ENCODE data around the gene ARFGAP3. TPM values are rescaled to one million over a fixed set of nuclear protein-coding genes. Genes with fewer than 3 reads are reported as not detected.

The ARFGAP3 gene
- polyA plus RNA-seq, 2 of the 4 experiments (the other 2 are of a cell fraction): 19.1 to 39.0 TPM

GRCh38 chr22:42876041-42876440, 19.0 kb upstream of the ARFGAP3 start:
- DNase-seq (ENCODE audit: low read depth in 1 of 2, low spot score in 1 of 2) (no peak), FAIRE-seq (no peak), ATAC-seq (no peak)
- Histone ChIP-seq H3K9me3 (no peaks in the 10 kb centered on the region), H3K4me1 (no peaks in the 10 kb centered on the region), H3K4me2 (no peak overlapping the region), H3K27ac (no peak overlapping the region), H3K4me3 (no peak overlapping the region)
- CTCF ChIA-PET: no interaction called here
- POLR2A ChIA-PET: no interaction called here
- no peak for TF ChIP-seq FOSL2 (IDR thresholded peaks at IDR 0.05)
- no peak for TF ChIP-seq FOSL2 (CRISPR knock-in tag; IDR thresholded peaks at IDR 0.05)
- TF ChIP-seq RAD21 (conservative IDR thresholded peaks at IDR 0.05 in 1 of 2, IDR thresholded peaks at IDR 0.05 in 1 of 2): no peak
- no peak for TF ChIP-seq ESRRA (IDR thresholded peaks at IDR 0.05; ENCODE audit: borderline replicate concordance, low read length)
- no peak for TF ChIP-seq POLR2A (IDR thresholded peaks at IDR 0.05; ENCODE audit: low read length)
- no peak for TF ChIP-seq CBX8 (IDR thresholded peaks at IDR 0.05)
- no peak for TF ChIP-seq PHF8 (IDR thresholded peaks at IDR 0.05; ENCODE audit: borderline replicate concordance, low read depth)
- TF ChIP-seq BHLHE40 (IDR thresholded peaks at IDR 0.05; ENCODE audit: low read depth, low read length): no peak
- TF ChIP-seq RNF2 (IDR thresholded peaks at IDR 0.05; ENCODE audit: borderline replicate concordance, low read depth): no peak
- TF ChIP-seq MAZ (IDR thresholded peaks at IDR 0.05; ENCODE audit: borderline replicate concordance, low read depth, low read length): no peak
- no peak for TF ChIP-seq HOXB5 (CRISPR knock-in tag; IDR thresholded peaks at IDR 0.05)
- no peak for TF ChIP-seq GATA3 (IDR thresholded peaks at IDR 0.05; ENCODE audit: borderline replicate concordance)
- no peak for TF ChIP-seq ZSCAN20 (CRISPR knock-in tag; IDR thresholded peaks at IDR 0.05)
- TF ChIP-seq MYC (IDR thresholded peaks at IDR 0.05; ENCODE audit: borderline replicate concordance, low read length): no peak
- TF ChIP-seq HOXB13 (CRISPR knock-in tag; IDR thresholded peaks at IDR 0.05; ENCODE audit: low read depth): no peak
- no peak for TF ChIP-seq ELK1 (IDR thresholded peaks at IDR 0.05; ENCODE audit: low read depth, low read length)
- 62% methylated on average over 4 of the region's 17 CpGs for WGBS (ENCODE audit: missing lambda C conversion rate)

GRCh38 chr22:42874010-42874409, 16.9 kb upstream of the ARFGAP3 start:
- Histone ChIP-seq H3K4me2 (no peak overlapping the region), H3K27ac (no peak overlapping the region), H3K4me3 (no peak overlapping the region), H3K9me3 (no peaks in the 10 kb centered on the region), H3K4me1 (no peaks in the 10 kb centered on the region)
- ATAC-seq (no peak), DNase-seq (ENCODE audit: low read depth in 1 of 2, low spot score in 1 of 2) (no peak), FAIRE-seq (no peak)
- CTCF ChIA-PET: interaction anchor here (0.7 to 2.2 kb wide), 6 partner anchors 15 to 241 kb away, joined by 3 to 7 read pairs (median 3); no protein-coding TSS in a partner anchor
- 96% methylated on average over 7 of the region's 7 CpGs for WGBS (ENCODE audit: missing lambda C conversion rate)
- no peak for TF ChIP-seq HOXA7 (CRISPR knock-in tag; IDR thresholded peaks at IDR 0.05)
- POLR2A ChIA-PET: no interaction called here

DNA sequence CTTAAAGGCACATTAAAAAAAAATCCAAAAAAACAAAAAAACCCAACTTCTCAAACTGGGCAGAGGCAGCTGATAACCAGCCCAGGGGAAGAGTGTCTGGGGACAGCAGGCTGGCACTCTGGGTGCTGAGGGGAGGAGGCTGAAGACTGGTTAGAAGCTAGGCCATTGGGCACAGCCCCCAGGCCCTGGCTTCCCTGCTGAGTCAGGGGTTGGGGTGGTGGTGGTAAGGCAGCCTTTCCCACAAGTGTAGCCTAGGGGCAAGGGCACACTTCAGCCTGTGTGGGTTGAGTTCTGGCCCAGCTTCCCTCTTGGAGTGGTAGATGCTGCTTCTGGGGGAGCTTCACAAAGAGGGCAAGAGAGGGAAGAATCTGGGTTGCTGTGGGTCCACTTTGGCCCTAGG, 16.3 kb upstream of the ARFGAP3 start:
- FAIRE-seq: no peak
- CTCF ChIA-PET: interaction anchor here (0.6 to 2.2 kb wide), 7 partner anchors 16 to 240 kb away, joined by 3 to 7 read pairs (median 3); no protein-coding TSS in a partner anchor
- POLR2A ChIA-PET: no interaction called here

More for the DNA sequence above, 16.3 kb upstream of the ARFGAP3 start:
- ATAC-seq (no peak), DNase-seq (ENCODE audit: low read depth in 1 of 2, low spot score in 1 of 2) (no peak)
- Histone ChIP-seq H3K4me3 (no peak overlapping the region), H3K9me3 (no peaks in the 10 kb centered on the region), H3K4me2 (no peak overlapping the region), H3K27ac (peak overlapping the region in 1 of 2 experiments; percentile 36; a peak in 1 of 6 replicates), H3K4me1 (no peaks in the 10 kb centered on the region)
- no peak for TF ChIP-seq POLR2A (IDR thresholded peaks at IDR 0.05; ENCODE audit: low read length)
- no peak for TF ChIP-seq HEYL (CRISPR knock-in tag; IDR thresholded peaks at IDR 0.05)
- no peak for TF ChIP-seq HOXB5 (CRISPR knock-in tag; IDR thresholded peaks at IDR 0.05)
- TF ChIP-seq CHD2 (IDR thresholded peaks at IDR 0.05; ENCODE audit: low read length, partially characterized antibody): no peak
- no peak for TF ChIP-seq RNF2 (IDR thresholded peaks at IDR 0.05; ENCODE audit: borderline replicate concordance, low read depth)
- TF ChIP-seq BCL3 (IDR thresholded peaks at IDR 0.05): no peak
- no peak for TF ChIP-seq CTCF (IDR thresholded peaks at IDR 0.05)
- TF ChIP-seq HOXB13 (CRISPR knock-in tag; IDR thresholded peaks at IDR 0.05; ENCODE audit: low read depth): no peak
- no peak for TF ChIP-seq MAFK (IDR thresholded peaks at IDR 0.05; ENCODE audit: partially characterized antibody)
- no peak for TF ChIP-seq NPAS2 (CRISPR knock-in tag; IDR thresholded peaks at IDR 0.05; ENCODE audit: borderline replicate concordance)
- TF ChIP-seq CHD4 (IDR thresholded peaks at IDR 0.05; ENCODE audit: borderline replicate concordance): no peak
- no peak for TF ChIP-seq ZFP36 (IDR thresholded peaks at IDR 0.05; ENCODE audit: borderline replicate concordance, partially characterized antibody)
- no peak for TF ChIP-seq RFX5 (IDR thresholded peaks at IDR 0.05)
- TF ChIP-seq BHLHE40 (IDR thresholded peaks at IDR 0.05; ENCODE audit: low read depth, low read length): no peak
